Activated naive CD8-positive, alpha-beta T cell treated with anti-CD3 and anti-CD28 coated beads, Interleukin-2, amount 10 ng/mL, durations not matched to agents 7 days and 5 days (primary cell): ENCODE data around the gene HRH1. TPM values are rescaled to one million over a fixed set of nuclear protein-coding genes. Genes with fewer than 3 reads are reported as not detected.
A peak's percentile ranks its signal among the peaks of the same experiment; 100 is the strongest.
"Not testable (repeated sequence)": the region's sequence is repeated elsewhere in the genome, so short reads cannot be mapped to it uniquely, and the experiment has no call there.

Source experiments
- ATAC-seq: fragments of 150-1000 bp; cut with Tn5 transposase; one replicate; pipeline ENCODE4 v1.10.0; 2021; ENCODE audit warnings: low read depth, moderate library complexity
- POLR2A ChIA-PET: fragments of 350-600 bp; sonication (Branson Sonifier 250); formaldehyde crosslinking; loops from one replicate; lab custom pipeline; 2021; ENCODE audit warnings: antibody characterized with exemption; lab: Charles Lee
- DNase-seq: peaks from one replicate; pipeline ENCODE4 v3.0.0; 2021
- H3K27ac Mint-ChIP-seq: one replicate; pipeline ENCODE4 v1.8.0; 2022; ENCODE audit warnings: mild to moderate bottlenecking, mixed read lengths
- H3K27me3 Mint-ChIP-seq: one replicate; pipeline ENCODE4 v1.8.0; 2022; ENCODE audit warnings: mild to moderate bottlenecking, moderate library complexity, mixed read lengths
- H3K36me3 Mint-ChIP-seq: one replicate; pipeline ENCODE4 v1.8.0; 2021; ENCODE audit warnings: mild to moderate bottlenecking, mixed read lengths
- H3K4me1 Mint-ChIP-seq: one replicate; pipeline ENCODE4 v1.8.0; 2021; ENCODE audit warnings: mixed read lengths
- H3K4me3 Mint-ChIP-seq: one replicate; pipeline ENCODE4 v1.8.0; 2022; ENCODE audit warnings: mild to moderate bottlenecking, moderate library complexity, mixed read lengths
- H3K9me3 Mint-ChIP-seq: one replicate; pipeline ENCODE4 v1.8.0; 2021; ENCODE audit warnings: mixed read lengths
- total RNA-seq, 2 experiments: library from RNA; stranded (reverse); gene quantifications; one replicate each; pipeline ENCODE4 v1.2.3, GENCODE V29; 2021

Gene HRH1
- total RNA-seq, 2 experiments from 2014 or later = 0.36 to 0.45 TPM

DNA sequence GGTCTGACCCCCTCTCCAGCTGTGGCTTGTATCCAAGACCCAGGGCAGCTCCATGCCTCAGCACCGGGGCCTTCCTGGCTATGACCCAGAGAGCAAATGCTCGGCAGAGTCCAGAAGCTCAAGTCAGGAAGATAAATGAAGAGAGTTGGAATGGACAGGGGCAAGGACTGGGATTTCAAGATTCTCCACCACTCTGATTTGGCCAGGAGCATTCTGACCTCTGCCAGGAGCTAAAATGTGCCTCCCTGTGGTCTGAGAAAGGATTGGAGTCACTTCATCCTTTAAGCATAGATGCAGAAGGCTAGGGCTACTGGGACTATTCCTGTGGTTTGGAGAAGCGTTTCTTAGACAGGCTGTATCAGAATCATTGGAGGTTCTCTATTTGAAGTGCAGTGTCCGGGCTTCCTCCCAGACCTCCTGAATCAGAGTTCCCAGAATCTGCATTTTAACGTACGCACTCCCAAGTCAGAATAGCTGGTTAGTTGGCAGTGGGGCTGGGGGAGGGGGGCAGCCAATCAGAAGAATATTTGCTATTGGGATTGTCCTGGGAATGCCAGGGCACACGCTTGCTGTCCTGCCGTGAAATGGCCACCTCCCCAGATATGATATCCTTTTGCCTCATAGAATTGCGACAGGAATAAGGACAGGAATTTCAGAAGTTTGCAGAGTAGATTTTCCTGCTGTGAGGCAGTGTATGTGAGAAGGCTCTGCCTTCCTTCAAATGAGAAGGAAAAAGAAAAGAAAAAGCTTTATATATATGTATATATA is 57.4 kb downstream of the HRH1 start:
- POLR2A ChIA-PET = no interaction called here
- Mint-ChIP-seq H3K4me1 (peaks cover 5% of the 10 kb centered on the region), H3K27ac (no peak overlapping the region), H3K9me3 (no peaks in the 10 kb centered on the region), H3K27me3 (peaks cover 2% of the 10 kb centered on the region), H3K36me3 (no peaks in the 10 kb centered on the region), H3K4me3 (no peak overlapping the region)
- no peak for DNase-seq
- no peak for ATAC-seq

DNA sequence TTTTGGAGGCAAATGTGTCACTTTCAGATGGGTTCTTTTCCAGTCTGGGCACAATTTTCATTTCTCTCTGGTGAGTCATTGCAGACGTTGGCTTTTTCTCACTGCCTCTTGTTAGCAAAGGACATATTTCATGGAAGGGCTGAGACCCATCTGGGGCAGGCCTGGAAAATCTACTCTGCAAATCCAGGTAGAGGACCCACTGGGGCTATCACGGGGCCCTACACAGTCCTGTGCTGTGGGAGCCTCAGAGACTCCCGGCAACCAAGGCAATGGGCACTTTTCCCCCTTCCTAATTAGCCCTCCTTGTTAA is 58.0 kb downstream of the HRH1 start:
- DNase-seq = no peak
- no peak for ATAC-seq
- Mint-ChIP-seq H3K4me3 (no peak overlapping the region), H3K9me3 (no peaks in the 10 kb centered on the region), H3K27ac (no peak overlapping the region), H3K27me3 (peaks cover 2% of the 10 kb centered on the region), H3K4me1 (peaks cover 5% of the 10 kb centered on the region), H3K36me3 (no peaks in the 10 kb centered on the region)
- POLR2A ChIA-PET = no interaction called here

DNA sequence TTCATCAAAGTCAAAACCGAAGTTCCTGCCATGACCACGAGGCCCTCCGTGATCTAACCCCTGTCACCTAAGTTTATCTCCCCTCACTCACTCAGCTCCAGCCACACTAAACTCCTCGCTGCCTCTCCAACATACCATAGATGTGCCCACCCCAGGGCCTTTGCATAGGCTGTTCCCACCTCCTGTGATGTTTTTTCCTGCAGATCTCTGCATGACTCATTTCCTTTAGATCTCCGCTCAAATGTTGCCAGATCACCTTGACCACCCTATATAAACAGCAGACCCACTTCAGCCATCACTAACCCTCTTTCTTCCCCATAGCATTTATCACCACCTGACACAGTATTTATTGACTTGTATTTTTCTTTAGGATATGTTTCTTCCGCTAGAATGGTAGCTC is 58.5 kb downstream of the HRH1 start:
- peaks cover 2% of the 10 kb centered on the region for H3K27me3 Mint-ChIP-seq

GRCh38 chr3:11213810-11214450 is 59.6 kb downstream of the HRH1 start:
- peaks cover 2% of the 10 kb centered on the region for H3K27me3 Mint-ChIP-seq
- no peak for DNase-seq
- no peaks in the 10 kb centered on the region for H3K9me3 Mint-ChIP-seq
- H3K4me1 Mint-ChIP-seq = no peaks in the 10 kb centered on the region
- POLR2A ChIA-PET = no interaction called here
- no peak for ATAC-seq
- no peak overlapping the region for H3K27ac Mint-ChIP-seq
- no peak overlapping the region for H3K4me3 Mint-ChIP-seq
- H3K36me3 Mint-ChIP-seq = no peaks in the 10 kb centered on the region

More for the DNA sequence above, 58.5 kb downstream of the HRH1 start:
- no peak for DNase-seq
- H3K36me3 Mint-ChIP-seq = no peaks in the 10 kb centered on the region
- H3K9me3 Mint-ChIP-seq = no peaks in the 10 kb centered on the region
- POLR2A ChIA-PET = no interaction called here
- no peak overlapping the region for H3K4me3 Mint-ChIP-seq
- no peak overlapping the region for H3K27ac Mint-ChIP-seq
- no peak for ATAC-seq
- H3K4me1 Mint-ChIP-seq = peaks cover 1% of the 10 kb centered on the region

- POLR2A ChIA-PET = no interaction called here
- Mint-ChIP-seq H3K27ac (no peak overlapping the region), H3K9me3 (no peaks in the 10 kb centered on the region), H3K27me3 (peaks cover 5% of the 10 kb centered on the region), H3K4me1 (no peaks in the 10 kb centered on the region), H3K4me3 (no peak overlapping the region), H3K36me3 (no peaks in the 10 kb centered on the region)
- no peak for DNase-seq
- ATAC-seq = no peak
These were observed 60.2 kb downstream of the HRH1 start for GRCh38 chr3:11214451-11214978.

GRCh38 chr3:11217370-11217769 is 63.1 kb downstream of the HRH1 start:
- H3K36me3 Mint-ChIP-seq, H3K9me3 Mint-ChIP-seq, H3K27me3 Mint-ChIP-seq, H3K4me1 Mint-ChIP-seq, POLR2A ChIA-PET, H3K4me3 Mint-ChIP-seq, DNase-seq, H3K27ac Mint-ChIP-seq, ATAC-seq: not testable (repeated sequence)

- ATAC-seq = no peak
- H3K4me3 Mint-ChIP-seq = no peak overlapping the region
These were observed 65.9 kb downstream of the HRH1 start for GRCh38 chr3:11220230-11220629.

DNA sequence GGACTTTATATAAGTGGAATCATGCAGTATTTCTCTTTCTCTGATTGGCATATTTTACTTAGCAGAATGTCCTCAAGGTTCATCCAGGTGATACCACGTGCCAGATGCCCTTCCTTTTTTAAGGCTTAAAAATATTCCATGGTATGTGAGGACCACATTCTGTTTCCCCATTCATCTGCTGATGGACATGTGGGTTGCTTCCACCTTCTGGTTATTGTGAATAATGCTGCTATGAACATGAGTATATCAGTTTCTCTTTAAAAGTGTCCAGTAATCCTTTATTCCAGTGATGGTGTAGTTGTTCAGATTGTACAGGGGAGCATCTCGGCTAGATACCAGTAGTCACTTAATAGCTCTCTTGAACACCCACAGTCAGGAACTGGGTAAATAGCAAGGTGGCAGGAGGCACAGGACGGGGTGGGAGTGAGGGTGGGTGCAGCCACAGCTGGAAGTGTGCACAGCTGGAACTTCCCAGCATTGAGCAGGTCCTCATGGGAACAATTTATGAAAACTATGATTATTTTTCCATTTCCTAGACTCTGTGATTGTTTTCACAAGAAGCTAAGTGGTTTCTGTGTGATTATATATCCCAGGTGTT is 67.6 kb downstream of the HRH1 start:
- DNase-seq (no peak), ATAC-seq (no peak)
- POLR2A ChIA-PET = no interaction called here
- Mint-ChIP-seq H3K4me1 (peaks cover 14% of the 10 kb centered on the region), H3K36me3 (no peaks in the 10 kb centered on the region), H3K27me3 (peaks cover 7% of the 10 kb centered on the region), H3K4me3 (no peak overlapping the region), H3K27ac (no peak overlapping the region), H3K9me3 (peaks cover 1% of the 10 kb centered on the region)

More at GRCh38 chr3:11220230-11220629, 65.9 kb downstream of the HRH1 start:
- no peak for DNase-seq
- POLR2A ChIA-PET = no interaction called here
- Mint-ChIP-seq H3K4me1 (peaks cover 2% of the 10 kb centered on the region), H3K9me3 (no peaks in the 10 kb centered on the region), H3K27me3 (peaks cover 7% of the 10 kb centered on the region), H3K27ac (no peak overlapping the region), H3K36me3 (no peaks in the 10 kb centered on the region)

DNA sequence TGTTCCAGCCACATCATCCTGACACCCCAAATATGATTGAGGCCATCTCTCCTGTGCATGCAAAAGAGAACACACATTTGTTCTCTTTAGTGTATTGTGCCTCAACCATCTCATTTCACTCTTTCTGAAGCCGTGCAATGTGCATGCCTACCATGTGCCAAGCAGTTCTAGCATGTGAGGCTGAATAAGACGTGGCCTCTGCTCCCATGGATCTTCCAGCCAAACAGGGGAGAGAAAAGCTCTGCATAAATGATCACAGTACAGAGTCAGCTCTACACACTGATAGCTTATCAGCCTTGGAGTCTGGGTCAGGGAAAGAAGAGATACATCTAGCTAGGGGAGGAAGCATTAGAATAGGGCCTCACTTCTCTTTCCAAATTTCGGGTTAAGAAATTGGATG is 69.7 kb downstream of the HRH1 start:
- Mint-ChIP-seq H3K27me3 (peaks cover 7% of the 10 kb centered on the region), H3K9me3 (peaks cover 1% of the 10 kb centered on the region), H3K27ac (no peak overlapping the region), H3K4me3 (no peak overlapping the region), H3K36me3 (no peaks in the 10 kb centered on the region), H3K4me1 (peaks cover 19% of the 10 kb centered on the region)
- ATAC-seq = no peak
- POLR2A ChIA-PET = no interaction called here
- DNase-seq = no peak

GRCh38 chr3:11224870-11225229 is 70.6 kb downstream of the HRH1 start:
- DNase-seq = no peak

DNA sequence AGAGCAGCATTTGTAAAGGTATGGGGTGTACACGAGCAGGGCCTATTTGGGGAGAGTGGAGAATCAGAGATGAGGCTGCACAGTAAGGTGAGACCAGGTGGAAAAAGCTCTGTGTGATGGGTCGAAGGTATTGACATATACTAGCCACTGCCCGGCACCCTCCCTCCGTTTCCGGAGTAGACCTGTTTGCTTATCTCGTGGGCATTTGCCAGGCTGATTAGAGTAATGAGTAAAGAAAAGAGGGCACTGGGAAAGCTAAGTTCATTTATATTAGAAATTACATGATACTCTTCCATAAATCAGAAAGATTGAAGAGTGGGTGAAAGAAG is 71.7 kb downstream of the HRH1 start:
- Mint-ChIP-seq H3K36me3 (no peaks in the 10 kb centered on the region), H3K9me3 (peaks cover 1% of the 10 kb centered on the region), H3K27me3 (peaks cover 4% of the 10 kb centered on the region), H3K4me1 (peaks cover 19% of the 10 kb centered on the region), H3K27ac (peak overlapping the region; percentile 58), H3K4me3 (peak overlapping the region; percentile 56)
- POLR2A ChIA-PET = no interaction called here
- ATAC-seq (no peak), DNase-seq (no peak)

More at GRCh38 chr3:11224870-11225229, 70.6 kb downstream of the HRH1 start:
- Mint-ChIP-seq H3K27me3 (peaks cover 5% of the 10 kb centered on the region), H3K4me1 (peaks cover 19% of the 10 kb centered on the region), H3K9me3 (peaks cover 1% of the 10 kb centered on the region), H3K27ac (peak overlapping the region; percentile 40), H3K36me3 (no peaks in the 10 kb centered on the region), H3K4me3 (no peak overlapping the region)
- POLR2A ChIA-PET = no interaction called here
- ATAC-seq = no peak

DNA sequence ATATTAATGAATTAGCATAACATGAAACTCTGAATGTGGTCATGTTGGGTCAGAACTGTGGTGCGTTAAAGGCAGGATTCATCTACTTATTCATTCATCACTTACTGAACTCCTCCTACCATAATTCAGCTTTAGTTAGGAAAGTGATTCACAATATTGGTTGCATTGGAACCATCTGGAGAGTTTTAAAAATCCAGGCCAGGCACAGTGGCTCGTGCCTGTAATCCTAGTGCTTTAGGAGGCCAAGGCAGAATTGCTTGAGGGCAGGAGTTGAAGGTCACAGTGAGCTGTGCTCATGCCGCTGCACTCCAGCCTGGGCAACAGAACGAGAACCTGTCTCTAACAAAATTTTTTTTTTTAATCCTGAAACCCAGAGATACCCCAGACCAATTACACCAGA is 73.7 kb downstream of the HRH1 start:
- no peak overlapping the region for H3K4me3 Mint-ChIP-seq
- H3K36me3 Mint-ChIP-seq = no peaks in the 10 kb centered on the region
- H3K27ac Mint-ChIP-seq = no peak overlapping the region
- ATAC-seq = no peak
- H3K9me3 Mint-ChIP-seq = peaks cover 1% of the 10 kb centered on the region
- peaks cover 8% of the 10 kb centered on the region for H3K27me3 Mint-ChIP-seq
- POLR2A ChIA-PET = interaction anchor here (0.8 to 1.5 kb wide), 2 partner anchors 44 kb away, joined by 3 to 4 read pairs; partner anchors contain the start of gene ATG7
- H3K4me1 Mint-ChIP-seq = peaks cover 19% of the 10 kb centered on the region
- DNase-seq = no peak

GRCh38 chr3:11230125-11230524 is 75.8 kb downstream of the HRH1 start:
- peaks cover 19% of the 10 kb centered on the region for H3K4me1 Mint-ChIP-seq
- DNase-seq (no peak), ATAC-seq (no peak)
- H3K27me3 Mint-ChIP-seq = peaks cover 8% of the 10 kb centered on the region
- peaks cover 1% of the 10 kb centered on the region for H3K9me3 Mint-ChIP-seq
- no peak overlapping the region for H3K27ac Mint-ChIP-seq
- H3K36me3 Mint-ChIP-seq = no peaks in the 10 kb centered on the region
- H3K4me3 Mint-ChIP-seq = no peak overlapping the region
- POLR2A ChIA-PET = no interaction called here

DNA sequence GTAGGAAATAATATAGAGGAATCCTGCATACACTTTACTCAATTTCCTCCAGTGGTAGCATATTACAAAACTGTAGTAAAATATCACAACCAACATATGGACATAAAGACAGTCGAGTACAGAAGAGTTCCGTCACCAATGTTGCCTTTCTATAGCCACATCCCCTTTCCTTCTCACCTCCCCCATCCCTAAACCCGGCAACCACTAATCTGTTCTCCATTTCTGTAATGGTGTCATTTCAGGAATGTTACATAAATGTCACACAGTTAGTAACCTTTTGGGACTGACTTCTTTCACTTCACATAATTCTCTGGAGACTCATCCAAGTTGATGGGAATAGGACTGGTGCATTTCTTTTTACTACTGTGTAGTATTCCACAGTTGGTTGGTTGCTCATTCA is 76.5 kb downstream of the HRH1 start:
- no peak overlapping the region for H3K4me3 Mint-ChIP-seq
- H3K27ac Mint-ChIP-seq = no peak overlapping the region
- peaks cover 15% of the 10 kb centered on the region for H3K4me1 Mint-ChIP-seq
- peaks cover 1% of the 10 kb centered on the region for H3K9me3 Mint-ChIP-seq
- H3K36me3 Mint-ChIP-seq = no peaks in the 10 kb centered on the region
- no peak for ATAC-seq
- DNase-seq = no peak
- POLR2A ChIA-PET = no interaction called here
- peaks cover 8% of the 10 kb centered on the region for H3K27me3 Mint-ChIP-seq
